ENCODE results near the gene SND1.

DNA sequence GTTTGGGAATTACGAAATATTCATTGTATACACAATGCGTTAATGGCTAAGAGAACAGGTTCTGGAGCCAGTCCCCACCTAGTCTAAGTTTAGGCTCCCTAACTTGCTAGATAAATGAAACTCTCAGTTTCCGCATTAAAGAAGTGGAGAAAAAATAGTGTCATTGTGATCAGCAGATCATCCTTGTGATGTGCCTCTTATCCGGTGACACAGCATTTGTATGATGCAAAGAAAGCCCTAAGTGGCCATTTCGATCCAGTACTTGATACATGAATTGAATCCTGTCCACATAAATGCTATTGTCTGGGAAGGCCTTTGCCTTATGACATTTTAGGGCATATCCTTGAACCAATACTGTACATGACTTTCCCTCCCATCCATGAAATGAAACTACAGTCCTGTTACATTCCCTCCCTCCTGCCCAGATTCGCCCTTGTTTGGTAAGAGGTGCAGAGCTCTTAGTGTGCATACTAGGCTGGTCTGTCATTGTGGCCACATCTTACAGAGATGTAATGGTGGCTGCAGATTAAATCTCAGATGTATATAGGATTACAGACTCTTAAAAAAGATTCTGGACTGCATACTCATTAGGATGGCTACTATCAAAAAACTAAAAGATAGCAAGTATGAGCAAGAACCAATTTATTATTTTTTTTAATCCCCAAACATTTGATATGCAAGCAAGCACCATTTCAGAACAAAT lies 298.4 kb downstream of the SND1 start:
- TF ChIP-seq CTCF (IDR thresholded peaks at IDR 0.05; ENCODE audit: low read length), result no peak
- TF ChIP-seq EZH2 (IDR thresholded peaks at IDR 0.05; ENCODE audit: borderline replicate concordance, low read length), result no peak

All from OCI-LY1 (cell line).